Osteoblast (primary cell): ENCODE measurements around the gene ZBBX. TPM values are rescaled to one million over a fixed set of nuclear protein-coding genes. Genes with fewer than 3 reads are reported as not detected.

ENCODE experiments used
- DNase-seq: peaks from one replicate; pipeline ENCODE4 v3.0.0; 2011; ENCODE audit warnings: low spot score, mixed read lengths; ENCODE audit not compliant: insufficient read length; ENCODE audit errors: missing footprints
- H2AFZ ChIP-seq: 2 replicates; pipeline ENCODE4 v1.6.0; 2011; ENCODE audit warnings: mild to moderate bottlenecking, low read length
- H3K27ac ChIP-seq: 2 replicates; pipeline ENCODE4 v1.5.1; 2011; ENCODE audit warnings: mild to moderate bottlenecking, low read depth, low read length, moderate library complexity
- H3K27me3 ChIP-seq: 2 replicates; pipeline ENCODE4 v1.6.0; 2012; ENCODE audit warnings: mild to moderate bottlenecking, control low read depth, inconsistent platforms, low read length, moderate library complexity; ENCODE audit not compliant: insufficient read depth
- H3K36me3 ChIP-seq: 2 replicates; pipeline ENCODE4 v1.5.1; 2011; ENCODE audit warnings: mild to moderate bottlenecking, low read length, control low read depth, moderate library complexity; ENCODE audit not compliant: insufficient read depth
- H3K4me1 ChIP-seq: 2 replicates; pipeline ENCODE4 v1.5.1; 2011; ENCODE audit warnings: mild to moderate bottlenecking, low read length, control low read depth, moderate library complexity; ENCODE audit not compliant: insufficient read depth
- H3K4me2 ChIP-seq: 2 replicates; pipeline ENCODE4 v1.6.0; 2011; ENCODE audit warnings: mild to moderate bottlenecking, low read length; ENCODE audit not compliant: insufficient read depth
- H3K4me3 ChIP-seq: fragments of 200-600 bp; sonication (generic); 3 replicates; pipeline ENCODE4 v1.5.1; 2012; ENCODE audit warnings: mild to moderate bottlenecking, low read length, inconsistent platforms; ENCODE audit not compliant: insufficient read depth
- H3K79me2 ChIP-seq: 2 replicates; pipeline ENCODE4 v1.6.0; 2012; ENCODE audit warnings: mild to moderate bottlenecking, low read length, control low read depth, inconsistent platforms; ENCODE audit not compliant: insufficient read depth
- H3K9me3 ChIP-seq: 2 replicates; pipeline ENCODE4 v1.5.1; 2011; ENCODE audit warnings: low read depth, low read length, control low read depth
- H4K20me1 ChIP-seq: 2 replicates; pipeline ENCODE4 v1.6.0; 2012; ENCODE audit warnings: mild to moderate bottlenecking, low read length, control low read depth; ENCODE audit not compliant: insufficient read depth
- total RNA-seq: library from RNA; depleted of rRNA; stranded (reverse); fragments of >200 nt; gene quantifications from 2 replicates; pipeline ENCODE4 v1.2.3, GENCODE V29; 2012
- TF ChIP-seq, protein P1 (sequence below): IDR thresholded peaks from 2 replicates; pipeline ENCODE4 v1.5.1; 2011; ENCODE audit warnings: mild to moderate bottlenecking, low read depth, low read length, moderate library complexity; ENCODE audit errors: extremely low read depth

The ZBBX gene
- total RNA-seq, 1 donor = not detected

DNA sequence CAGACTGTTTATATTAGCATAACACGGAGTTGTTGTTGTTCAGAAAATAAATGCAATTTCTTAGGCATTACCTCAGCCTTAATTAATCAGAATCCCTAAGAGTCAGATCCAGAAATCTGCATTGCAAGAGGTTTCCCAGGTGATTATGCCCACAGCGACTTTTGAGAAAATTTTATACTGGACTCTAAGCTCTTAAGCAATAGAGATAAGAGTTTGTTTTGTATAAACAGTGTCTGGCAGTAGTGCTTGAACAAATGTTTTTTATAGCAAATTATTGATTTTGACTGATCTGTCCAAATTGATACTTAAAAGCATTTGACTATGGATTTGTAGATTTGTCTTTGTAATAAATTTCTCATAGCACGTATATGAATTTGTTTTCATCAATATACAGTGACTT, 92.8 kb downstream of the ZBBX start:
- H3K4me2 ChIP-seq = no peak overlapping the region
- no peak overlapping the region for H3K27ac ChIP-seq
- TF ChIP-seq, protein P1, sequence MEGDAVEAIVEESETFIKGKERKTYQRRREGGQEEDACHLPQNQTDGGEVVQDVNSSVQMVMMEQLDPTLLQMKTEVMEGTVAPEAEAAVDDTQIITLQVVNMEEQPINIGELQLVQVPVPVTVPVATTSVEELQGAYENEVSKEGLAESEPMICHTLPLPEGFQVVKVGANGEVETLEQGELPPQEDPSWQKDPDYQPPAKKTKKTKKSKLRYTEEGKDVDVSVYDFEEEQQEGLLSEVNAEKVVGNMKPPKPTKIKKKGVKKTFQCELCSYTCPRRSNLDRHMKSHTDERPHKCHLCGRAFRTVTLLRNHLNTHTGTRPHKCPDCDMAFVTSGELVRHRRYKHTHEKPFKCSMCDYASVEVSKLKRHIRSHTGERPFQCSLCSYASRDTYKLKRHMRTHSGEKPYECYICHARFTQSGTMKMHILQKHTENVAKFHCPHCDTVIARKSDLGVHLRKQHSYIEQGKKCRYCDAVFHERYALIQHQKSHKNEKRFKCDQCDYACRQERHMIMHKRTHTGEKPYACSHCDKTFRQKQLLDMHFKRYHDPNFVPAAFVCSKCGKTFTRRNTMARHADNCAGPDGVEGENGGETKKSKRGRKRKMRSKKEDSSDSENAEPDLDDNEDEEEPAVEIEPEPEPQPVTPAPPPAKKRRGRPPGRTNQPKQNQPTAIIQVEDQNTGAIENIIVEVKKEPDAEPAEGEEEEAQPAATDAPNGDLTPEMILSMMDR = no peak
- H3K27me3 ChIP-seq = no peaks in the 10 kb centered on the region
- H3K36me3 ChIP-seq = no peaks in the 10 kb centered on the region
- DNase-seq = no peak
- H3K9me3 ChIP-seq = peaks cover 3% of the 10 kb centered on the region
- H3K4me1 ChIP-seq = no peaks in the 10 kb centered on the region
- H4K20me1 ChIP-seq = no peaks in the 10 kb centered on the region
- no peak overlapping the region for H3K4me3 ChIP-seq
- H2AFZ ChIP-seq = no peak overlapping the region
- no peaks in the 10 kb centered on the region for H3K79me2 ChIP-seq

DNA sequence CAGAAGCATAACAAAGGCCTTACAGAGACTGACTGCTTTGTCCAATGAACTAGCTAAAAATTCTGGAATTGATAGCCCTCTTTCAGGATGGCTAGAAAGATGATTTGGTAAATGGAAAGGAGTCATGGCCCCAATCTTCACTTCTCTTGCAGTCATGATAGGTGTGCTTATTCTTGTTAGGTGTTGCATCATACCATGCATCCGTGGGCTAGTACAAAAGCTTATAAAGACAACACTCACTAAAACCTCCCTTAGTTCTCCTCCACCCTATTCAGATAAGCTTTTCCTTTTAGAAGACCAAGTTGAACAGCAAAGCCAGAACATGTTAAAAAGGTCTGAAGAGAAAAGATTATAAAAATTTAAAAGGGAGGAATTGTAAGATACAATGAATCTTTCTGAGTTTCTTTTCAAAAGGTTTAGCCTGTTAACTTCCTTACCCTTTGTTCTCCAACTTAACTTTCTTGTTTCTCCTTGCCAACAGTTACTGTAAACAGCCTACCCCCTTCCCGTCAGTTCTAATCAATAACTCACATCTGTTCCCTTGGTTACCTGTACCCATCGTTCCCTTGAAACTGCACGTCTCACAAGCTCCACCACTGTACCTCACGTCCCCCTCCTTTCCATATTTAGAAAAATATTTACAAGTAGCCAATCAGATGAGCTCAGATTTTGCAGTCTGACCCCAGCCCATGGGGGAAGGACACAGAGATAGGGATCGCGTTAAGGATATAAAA, 105.8 kb downstream of the ZBBX start:
- H4K20me1 ChIP-seq = no peaks in the 10 kb centered on the region
- no peak overlapping the region for H3K27ac ChIP-seq
- H3K36me3 ChIP-seq = no peaks in the 10 kb centered on the region
- no peak for DNase-seq
- no peak overlapping the region for H3K4me3 ChIP-seq
- no peak overlapping the region for H3K4me2 ChIP-seq
- no peaks in the 10 kb centered on the region for H3K27me3 ChIP-seq
- peaks cover 4% of the 10 kb centered on the region for H3K9me3 ChIP-seq
- H2AFZ ChIP-seq = no peak overlapping the region
- TF ChIP-seq, protein P1 = no peak
- no peaks in the 10 kb centered on the region for H3K79me2 ChIP-seq
- H3K4me1 ChIP-seq = no peaks in the 10 kb centered on the region

DNA sequence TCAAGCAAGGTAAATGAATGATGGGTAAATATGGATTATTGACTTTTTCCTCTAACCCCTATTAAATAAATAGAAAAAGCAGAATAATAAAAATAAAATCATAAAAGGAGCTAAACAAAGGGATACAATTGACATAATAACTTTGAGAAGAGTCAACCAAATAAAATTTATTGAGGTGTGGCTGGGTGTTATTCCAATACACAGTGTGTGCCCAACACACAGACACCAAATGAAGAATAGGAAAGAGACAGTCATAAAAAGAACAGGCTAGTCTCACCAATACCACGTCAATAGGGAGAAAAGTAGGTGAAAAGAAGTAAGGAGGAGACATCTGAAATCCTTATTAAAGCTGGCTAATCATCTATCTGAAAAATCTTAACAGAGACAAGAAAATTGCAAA, 127.1 kb downstream of the ZBBX start:
- H3K79me2 ChIP-seq = no peaks in the 10 kb centered on the region
- TF ChIP-seq, protein P1 = no peak
- no peaks in the 10 kb centered on the region for H3K36me3 ChIP-seq
- H3K4me1 ChIP-seq = no peaks in the 10 kb centered on the region
- H3K4me2 ChIP-seq = no peak overlapping the region
- H3K27me3 ChIP-seq = no peaks in the 10 kb centered on the region
- H2AFZ ChIP-seq = no peak overlapping the region
- DNase-seq = no peak
- H3K9me3 ChIP-seq = peaks cover 2% of the 10 kb centered on the region
- no peaks in the 10 kb centered on the region for H4K20me1 ChIP-seq
- no peak overlapping the region for H3K4me3 ChIP-seq
- no peak overlapping the region for H3K27ac ChIP-seq

DNA sequence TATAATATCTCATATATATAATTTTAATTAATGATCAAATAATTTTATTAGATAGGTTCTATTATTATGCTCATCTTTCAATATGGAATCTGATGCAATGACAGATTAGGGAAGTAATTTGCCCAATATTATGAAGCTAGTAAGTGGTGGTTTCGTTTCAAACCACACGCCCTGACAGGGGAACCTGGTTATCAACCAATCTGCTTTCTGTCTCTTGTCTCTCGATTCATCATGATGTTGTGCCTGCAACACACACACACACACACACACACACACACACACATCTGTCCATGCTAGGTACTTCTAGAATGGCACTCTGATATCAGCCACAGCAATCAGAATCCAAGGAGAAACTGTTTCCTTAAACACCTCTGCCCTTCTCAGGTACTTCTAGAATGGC, 128.4 kb downstream of the ZBBX start:
- TF ChIP-seq, protein P1 = no peak
- Histone ChIP-seq H3K4me1 (no peaks in the 10 kb centered on the region), H3K4me2 (no peak overlapping the region)

More for the DNA sequence above, 128.4 kb downstream of the ZBBX start:
- H3K36me3 ChIP-seq = no peaks in the 10 kb centered on the region
- no peaks in the 10 kb centered on the region for H3K27me3 ChIP-seq
- H4K20me1 ChIP-seq = no peaks in the 10 kb centered on the region
- H2AFZ ChIP-seq = no peak overlapping the region
- no peak for DNase-seq
- H3K9me3 ChIP-seq = peaks cover 4% of the 10 kb centered on the region
- H3K4me3 ChIP-seq = no peak overlapping the region
- H3K79me2 ChIP-seq = no peaks in the 10 kb centered on the region
- H3K27ac ChIP-seq = no peak overlapping the region
